Endothelial cell (in vitro differentiated cells): ENCODE measurements around the gene CD59. TPM values are rescaled to one million over a fixed set of nuclear protein-coding genes. Genes with fewer than 3 reads are reported as not detected.

Source experiments
- DNase-seq: peaks from one replicate; pipeline ENCODE4 v3.0.0; 2021; ENCODE audit warnings: low spot score
- H3K27ac Mint-ChIP-seq: one replicate; pipeline ENCODE4 v1.8.0; 2021; ENCODE audit warnings: mixed read lengths, inconsistent platforms; ENCODE audit not compliant: unreplicated experiment
- H3K27me3 Mint-ChIP-seq: one replicate; pipeline ENCODE4 v1.8.0; 2021; ENCODE audit warnings: mild to moderate bottlenecking, moderate library complexity, mixed read lengths, inconsistent platforms; ENCODE audit not compliant: unreplicated experiment
- H3K36me3 Mint-ChIP-seq: one replicate; pipeline ENCODE4 v1.8.0; 2021; ENCODE audit warnings: mild to moderate bottlenecking, low read depth, mixed read lengths, inconsistent platforms; ENCODE audit not compliant: unreplicated experiment
- H3K4me1 Mint-ChIP-seq: one replicate; pipeline ENCODE4 v1.8.0; 2021; ENCODE audit warnings: mild to moderate bottlenecking, mixed read lengths, inconsistent platforms; ENCODE audit not compliant: unreplicated experiment
- H3K4me3 Mint-ChIP-seq: one replicate; pipeline ENCODE4 v1.8.0; 2021; ENCODE audit warnings: mild to moderate bottlenecking, mixed read lengths, inconsistent platforms; ENCODE audit not compliant: unreplicated experiment
- H3K9me3 Mint-ChIP-seq: one replicate; pipeline ENCODE4 v1.8.0; 2021; ENCODE audit warnings: mixed read lengths, inconsistent platforms; ENCODE audit not compliant: unreplicated experiment
- total RNA-seq: library from RNA; stranded (reverse); fragmentation: NEBNext Ultra II Directional; extraction: Animal tissue kit (Norgen Biotek cat#: 25700); gene quantifications from one replicate; pipeline ENCODE4 v1.2.1, GENCODE V29; 2021; ENCODE audit not compliant: unreplicated experiment
- TF ChIP-seq, protein P1 (sequence below): fragments of 200-600 bp; sonication (generic); IDR thresholded peaks from one replicate; pipeline ENCODE4 v1.5.0; 2021; ENCODE audit warnings: antibody characterized with exemption; ENCODE audit not compliant: unreplicated experiment

Gene CD59
- total RNA-seq, 1 donor from 2014 or later, result 101 TPM

DNA sequence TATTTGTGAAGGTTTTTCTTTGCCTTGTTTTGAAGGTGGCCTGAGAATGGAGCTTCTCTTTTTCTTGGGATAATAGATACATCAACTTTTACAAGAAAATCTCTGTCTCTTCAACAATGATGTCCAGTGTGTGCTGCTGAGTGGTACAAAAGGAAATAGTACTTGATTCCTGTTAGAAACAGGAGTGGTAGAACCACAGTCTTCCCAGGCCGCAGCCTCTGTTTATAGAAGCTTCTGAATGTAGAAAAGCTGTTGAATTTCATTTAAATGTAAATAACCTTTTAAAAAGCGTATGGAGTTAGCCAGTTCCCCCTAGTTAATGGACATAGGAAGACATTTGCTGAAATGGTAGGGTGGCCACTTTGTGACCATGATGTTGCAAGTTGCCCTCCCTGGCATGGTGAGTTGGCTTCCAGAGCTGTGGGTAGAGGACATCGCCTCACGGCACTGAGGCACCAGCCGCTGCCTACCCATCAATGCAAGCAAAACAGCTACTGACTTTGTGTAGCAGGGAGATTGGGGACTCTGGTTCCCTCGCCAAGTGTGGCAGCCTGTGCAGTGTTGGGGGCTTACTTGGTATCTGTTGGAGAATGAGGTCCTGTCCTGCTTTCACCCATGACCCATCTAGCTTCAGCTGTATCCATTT lies 67.1 kb downstream of the CD59 start:
- Mint-ChIP-seq H3K27me3 (no peaks in the 10 kb centered on the region), H3K4me3 (no peak overlapping the region), H3K4me1 (no peaks in the 10 kb centered on the region), H3K36me3 (peaks cover 18% of the 10 kb centered on the region), H3K27ac (no peak overlapping the region), H3K9me3 (no peaks in the 10 kb centered on the region)
- no peak for DNase-seq
- TF ChIP-seq, protein P1, sequence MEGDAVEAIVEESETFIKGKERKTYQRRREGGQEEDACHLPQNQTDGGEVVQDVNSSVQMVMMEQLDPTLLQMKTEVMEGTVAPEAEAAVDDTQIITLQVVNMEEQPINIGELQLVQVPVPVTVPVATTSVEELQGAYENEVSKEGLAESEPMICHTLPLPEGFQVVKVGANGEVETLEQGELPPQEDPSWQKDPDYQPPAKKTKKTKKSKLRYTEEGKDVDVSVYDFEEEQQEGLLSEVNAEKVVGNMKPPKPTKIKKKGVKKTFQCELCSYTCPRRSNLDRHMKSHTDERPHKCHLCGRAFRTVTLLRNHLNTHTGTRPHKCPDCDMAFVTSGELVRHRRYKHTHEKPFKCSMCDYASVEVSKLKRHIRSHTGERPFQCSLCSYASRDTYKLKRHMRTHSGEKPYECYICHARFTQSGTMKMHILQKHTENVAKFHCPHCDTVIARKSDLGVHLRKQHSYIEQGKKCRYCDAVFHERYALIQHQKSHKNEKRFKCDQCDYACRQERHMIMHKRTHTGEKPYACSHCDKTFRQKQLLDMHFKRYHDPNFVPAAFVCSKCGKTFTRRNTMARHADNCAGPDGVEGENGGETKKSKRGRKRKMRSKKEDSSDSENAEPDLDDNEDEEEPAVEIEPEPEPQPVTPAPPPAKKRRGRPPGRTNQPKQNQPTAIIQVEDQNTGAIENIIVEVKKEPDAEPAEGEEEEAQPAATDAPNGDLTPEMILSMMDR, result no peak

DNA sequence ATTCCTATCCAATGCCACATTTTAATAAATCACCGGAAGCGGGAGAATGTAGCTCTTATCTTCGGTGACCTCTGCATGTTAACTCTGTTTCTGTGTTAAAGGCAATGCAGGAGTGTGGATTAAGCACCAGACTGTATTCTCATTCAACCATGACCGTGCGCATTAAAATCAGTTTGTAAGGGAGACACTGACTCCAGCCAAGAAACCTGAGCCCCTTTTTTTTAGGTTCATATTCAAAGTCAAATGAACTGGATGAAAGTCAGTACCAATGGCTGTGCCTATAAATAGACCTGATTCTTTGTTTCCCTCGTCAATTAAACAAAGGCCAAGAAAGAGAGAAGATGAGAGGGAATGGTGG lies 67.8 kb downstream of the CD59 start:
- TF ChIP-seq, protein P1, result no peak
- no peaks in the 10 kb centered on the region for H3K27me3 Mint-ChIP-seq
- no peaks in the 10 kb centered on the region for H3K9me3 Mint-ChIP-seq
- H3K36me3 Mint-ChIP-seq, result peaks cover 18% of the 10 kb centered on the region
- no peak overlapping the region for H3K4me3 Mint-ChIP-seq
- H3K27ac Mint-ChIP-seq, result no peak overlapping the region
- DNase-seq, result no peak
- no peaks in the 10 kb centered on the region for H3K4me1 Mint-ChIP-seq

DNA sequence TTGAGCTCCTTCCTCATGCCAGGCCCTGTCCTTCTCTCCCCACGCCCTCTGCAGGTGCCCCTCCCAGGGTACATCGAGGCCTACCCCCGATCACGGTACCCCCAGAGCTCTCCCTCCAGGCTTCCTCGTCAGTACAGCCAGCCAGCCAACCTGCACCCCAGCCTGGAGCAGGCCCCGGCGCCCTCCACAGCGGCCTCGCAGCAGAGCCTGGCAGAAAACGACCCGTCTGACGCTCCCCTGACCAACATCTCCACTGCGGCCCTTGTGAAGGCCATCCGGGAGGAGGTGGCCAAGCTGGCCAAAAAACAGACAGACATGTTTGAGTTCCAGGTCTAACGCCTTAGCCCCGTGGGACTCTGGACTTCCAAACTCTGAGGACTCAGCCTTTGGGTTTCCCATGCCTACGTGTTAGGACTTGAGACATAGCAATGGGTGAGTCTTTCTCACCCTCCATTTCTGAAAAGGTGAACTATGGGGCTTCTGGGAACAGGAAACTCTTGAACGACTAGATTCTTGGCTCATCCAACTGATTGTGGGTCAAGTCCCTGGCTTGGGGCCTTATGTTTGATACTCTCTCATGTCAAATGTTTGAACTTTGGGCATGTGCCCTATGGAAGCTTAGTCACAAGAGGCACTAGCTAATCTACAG lies 68.3 kb downstream of the CD59 start:
- DNase-seq, result no peak
- Mint-ChIP-seq H3K27ac (no peak overlapping the region), H3K27me3 (no peaks in the 10 kb centered on the region), H3K4me1 (no peaks in the 10 kb centered on the region), H3K9me3 (no peaks in the 10 kb centered on the region), H3K4me3 (no peak overlapping the region), H3K36me3 (peaks cover 18% of the 10 kb centered on the region)
- TF ChIP-seq, protein P1, result no peak

DNA sequence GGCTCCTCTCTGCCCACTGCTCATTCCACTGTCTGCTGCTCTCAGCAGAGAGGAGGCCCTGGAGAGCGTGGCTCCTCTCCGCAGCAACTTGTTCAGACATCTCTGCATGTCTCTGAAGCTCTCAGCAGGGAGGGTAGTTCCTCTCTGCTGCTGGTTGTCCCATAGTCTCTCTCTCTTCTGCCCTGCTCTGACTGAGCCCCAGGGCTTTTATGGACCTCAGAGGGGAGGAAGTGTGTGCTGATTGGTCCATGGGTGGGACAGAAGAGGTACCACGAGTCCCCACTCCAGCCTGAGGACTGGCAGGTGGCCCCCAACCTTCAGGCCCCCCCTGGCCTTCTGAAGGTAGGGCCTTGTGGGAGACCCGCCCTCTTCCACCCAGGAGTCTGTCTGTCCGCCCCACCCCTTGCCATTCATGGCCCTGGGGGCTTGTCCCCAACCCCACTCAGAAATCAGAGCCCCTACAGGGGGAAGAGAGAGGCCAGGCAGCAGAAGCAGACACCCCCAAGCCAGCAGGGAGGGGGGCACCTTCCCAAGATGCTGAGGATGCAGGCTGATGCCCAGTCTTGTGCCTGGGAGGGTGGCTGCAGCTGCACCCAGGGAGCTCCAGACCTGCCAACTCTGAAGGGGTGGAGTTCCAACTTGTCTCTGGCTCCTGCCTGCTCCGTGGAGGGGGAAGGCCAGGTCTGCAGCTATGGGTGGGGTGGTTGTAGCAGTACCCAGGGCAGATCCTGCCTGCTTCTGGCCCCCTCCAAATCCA lies 70.7 kb downstream of the CD59 start:
- no peak for DNase-seq
- Mint-ChIP-seq H3K36me3 (peaks cover 18% of the 10 kb centered on the region), H3K27ac (no peak overlapping the region), H3K4me1 (no peaks in the 10 kb centered on the region), H3K4me3 (no peak overlapping the region), H3K27me3 (peaks cover 1% of the 10 kb centered on the region), H3K9me3 (no peaks in the 10 kb centered on the region)
- TF ChIP-seq, protein P1, result no peak

DNA sequence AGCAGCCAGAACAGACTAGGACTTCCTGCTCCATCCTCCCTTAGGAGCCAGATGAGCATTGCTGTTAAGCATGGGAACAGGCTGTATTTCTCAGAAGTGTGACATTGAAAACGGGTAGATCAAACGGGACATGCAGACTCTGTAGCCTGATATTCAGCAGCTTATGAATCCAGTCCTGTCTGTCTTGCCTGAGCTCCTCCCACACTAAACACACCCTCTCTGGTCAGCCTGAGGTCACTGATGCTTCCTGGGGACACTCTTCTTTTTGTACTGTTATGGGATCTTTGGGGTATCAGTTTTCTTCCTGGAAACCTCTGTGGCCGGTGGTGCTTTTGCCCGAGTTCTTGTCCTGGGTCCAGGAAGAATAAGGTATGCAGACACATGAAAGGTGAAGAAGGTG lies 71.4 kb downstream of the CD59 start:
- H3K9me3 Mint-ChIP-seq, result no peaks in the 10 kb centered on the region
- H3K36me3 Mint-ChIP-seq, result peaks cover 18% of the 10 kb centered on the region
- no peaks in the 10 kb centered on the region for H3K4me1 Mint-ChIP-seq
- peaks cover 1% of the 10 kb centered on the region for H3K27me3 Mint-ChIP-seq
- H3K27ac Mint-ChIP-seq, result no peak overlapping the region
- DNase-seq, result no peak
- TF ChIP-seq, protein P1, result no peak
- H3K4me3 Mint-ChIP-seq, result peak overlapping the region; percentile 23
